HG03432 (cell line): ENCODE results near the gene C6orf132.

ENCODE experiments used
- ATAC-seq: cut with Tn5 transposase; IDR thresholded peaks from one replicate; pipeline ENCODE4 v1.9.1; 2021; ENCODE audit warnings: mild to moderate bottlenecking, moderate library complexity; ENCODE audit not compliant: unreplicated experiment

Gene C6orf132

GRCh38 chr6:42086046-42087035, 56.1 kb downstream of the C6orf132 start:
- no peak for ATAC-seq

- no peak for ATAC-seq
Measured at GRCh38 chr6:42084889-42085288, 57.5 kb downstream of the C6orf132 start.

- no peak for ATAC-seq
Measured at GRCh38 chr6:42083530-42083929, 58.9 kb downstream of the C6orf132 start.

- no peak for ATAC-seq
Measured at GRCh38 chr6:42079941-42080464, 62.4 kb downstream of the C6orf132 start.

GRCh38 chr6:42078386-42078785, 64.0 kb downstream of the C6orf132 start:
- ATAC-seq = no peak

- ATAC-seq = no peak
Measured at GRCh38 chr6:42075159-42075838, 67.1 kb downstream of the C6orf132 start.

GRCh38 chr6:42073287-42073686, 69.1 kb downstream of the C6orf132 start:
- ATAC-seq = no peak

- ATAC-seq = no peak
Measured at GRCh38 chr6:42071881-42072583, 70.4 kb downstream of the C6orf132 start.

GRCh38 chr6:42068872-42069522, 73.4 kb downstream of the C6orf132 start:
- ATAC-seq = no peak

GRCh38 chr6:42068173-42068572, 74.2 kb downstream of the C6orf132 start:
- no peak for ATAC-seq

- no peak for ATAC-seq
Measured at GRCh38 chr6:42066156-42066675, 76.2 kb downstream of the C6orf132 start.

- no peak for ATAC-seq
Measured at GRCh38 chr6:42059743-42060142, 82.7 kb downstream of the C6orf132 start.

GRCh38 chr6:42053601-42054000, 88.8 kb downstream of the C6orf132 start:
- ATAC-seq = no peak

- no peak for ATAC-seq
Measured at GRCh38 chr6:42051268-42051653, 91.2 kb downstream of the C6orf132 start.
